Activated gamma-delta T cell (primary cell): Measurements from ENCODE around the gene CCND2.
A peak's percentile ranks its signal among the peaks of the same experiment; 100 is the strongest.
"Not testable (repeated sequence)": the region's sequence is repeated elsewhere in the genome, so short reads cannot be mapped to it uniquely, and the experiment has no call there.

Source experiments
- DNase-seq: peaks from one replicate; lab custom pipeline; 2025; lab: John Stamatoyannopoulos, UW
- total RNA-seq, 2 donors: gene quantifications; one replicate each; lab custom pipeline; 2026; lab: John Stamatoyannopoulos, UW

The CCND2 gene
- 386 to 475 reads per million in 2 donors for total RNA-seq

DNA sequence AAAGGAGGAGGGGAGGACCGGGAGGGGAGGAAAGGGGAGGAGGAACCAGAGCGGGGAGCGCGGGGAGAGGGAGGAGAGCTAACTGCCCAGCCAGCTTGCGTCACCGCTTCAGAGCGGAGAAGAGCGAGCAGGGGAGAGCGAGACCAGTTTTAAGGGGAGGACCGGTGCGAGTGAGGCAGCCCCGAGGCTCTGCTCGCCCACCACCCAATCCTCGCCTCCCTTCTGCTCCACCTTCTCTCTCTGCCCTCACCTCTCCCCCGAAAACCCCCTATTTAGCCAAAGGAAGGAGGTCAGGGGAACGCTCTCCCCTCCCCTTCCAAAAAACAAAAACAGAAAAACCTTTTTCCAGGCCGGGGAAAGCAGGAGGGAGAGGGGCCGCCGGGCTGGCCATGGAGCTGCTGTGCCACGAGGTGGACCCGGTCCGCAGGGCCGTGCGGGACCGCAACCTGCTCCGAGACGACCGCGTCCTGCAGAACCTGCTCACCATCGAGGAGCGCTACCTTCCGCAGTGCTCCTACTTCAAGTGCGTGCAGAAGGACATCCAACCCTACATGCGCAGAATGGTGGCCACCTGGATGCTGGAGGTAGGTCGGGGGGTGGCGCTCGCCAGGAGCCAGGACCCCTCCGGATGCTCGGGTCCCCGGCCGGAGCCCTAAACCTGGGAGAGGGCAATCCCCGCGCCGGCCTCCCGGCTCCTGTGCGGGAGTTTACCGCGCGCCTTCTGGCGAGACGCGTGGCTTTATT is at the start of gene CCND2:
CCND2 (plus strand) TSS at position 111 of the 744 bp plus-strand sequence; CDS start at position 390, 279 bp downstream.
- DNase-seq: peak; percentile 27

DNA sequence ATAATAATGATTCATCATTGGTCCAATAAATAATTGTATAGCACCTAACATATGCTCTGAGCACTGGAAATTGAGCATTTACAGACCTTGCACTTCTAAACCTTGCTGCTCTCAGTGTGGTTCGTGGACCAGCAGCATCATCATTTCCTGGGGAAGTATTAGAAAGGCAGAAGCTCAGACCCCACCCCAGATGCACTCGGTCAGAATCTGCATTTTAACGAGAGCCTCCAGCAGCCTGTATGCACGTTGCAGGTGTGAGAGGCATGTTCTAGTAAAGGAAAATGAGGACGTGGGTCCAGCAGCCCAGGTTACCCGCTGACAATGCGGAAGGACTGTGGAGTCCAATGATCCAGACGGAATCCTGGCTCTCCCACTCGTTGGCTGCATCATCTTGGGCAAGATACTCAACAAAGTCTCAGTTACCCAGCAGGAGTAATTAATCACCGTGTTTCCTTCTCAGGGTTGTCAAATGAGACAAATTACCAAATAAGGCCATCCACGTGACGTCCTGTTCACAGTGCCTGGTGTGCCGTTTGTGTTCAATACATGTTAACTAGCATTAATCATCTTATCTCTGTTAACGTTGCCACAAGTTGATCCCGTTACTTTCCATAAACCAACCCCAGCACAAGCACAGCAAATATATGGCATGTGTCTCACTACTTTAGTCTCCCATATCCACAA is 49.2 kb upstream of the CCND2 start:
- no peak for DNase-seq

- no peak for DNase-seq
Observed at GRCh38 chr12:4225571-4225970, 48.0 kb upstream of the CCND2 start.

- DNase-seq: no peak
Observed at GRCh38 chr12:4227046-4227445, 46.5 kb upstream of the CCND2 start.

DNA sequence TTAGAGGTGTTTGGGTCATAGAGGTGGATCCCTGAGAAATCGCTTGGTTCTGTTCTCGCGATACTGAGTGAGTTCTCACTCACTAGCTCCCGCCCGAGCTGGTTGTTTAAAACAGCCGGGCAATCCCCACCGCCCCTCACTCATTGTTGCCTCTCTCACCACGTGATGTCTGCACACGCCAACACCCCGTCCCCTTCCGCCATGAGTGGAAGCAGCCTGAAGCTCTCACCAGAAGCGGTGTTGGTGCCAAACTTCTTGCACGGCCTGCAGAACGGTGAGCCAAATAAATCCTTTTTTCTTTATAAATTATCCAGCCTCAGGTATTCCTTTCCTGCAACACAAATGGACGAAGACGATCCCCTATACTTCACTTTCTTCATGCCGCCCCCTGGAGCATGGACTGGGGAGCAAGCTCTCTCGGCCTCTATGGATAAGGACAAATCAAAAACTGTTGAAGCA is 45.4 kb upstream of the CCND2 start:
- DNase-seq: no peak

- no peak for DNase-seq
Observed at GRCh38 chr12:4230526-4230925, 43.0 kb upstream of the CCND2 start.

- no peak for DNase-seq
Observed at GRCh38 chr12:4238577-4238976, 35.0 kb upstream of the CCND2 start.

- DNase-seq: no peak
Observed at GRCh38 chr12:4239746-4240145, 33.8 kb upstream of the CCND2 start.

- no peak for DNase-seq
Observed at GRCh38 chr12:4240161-4240783, 33.3 kb upstream of the CCND2 start.

- no peak for DNase-seq
Observed at GRCh38 chr12:4240981-4241380, 32.6 kb upstream of the CCND2 start.

DNA sequence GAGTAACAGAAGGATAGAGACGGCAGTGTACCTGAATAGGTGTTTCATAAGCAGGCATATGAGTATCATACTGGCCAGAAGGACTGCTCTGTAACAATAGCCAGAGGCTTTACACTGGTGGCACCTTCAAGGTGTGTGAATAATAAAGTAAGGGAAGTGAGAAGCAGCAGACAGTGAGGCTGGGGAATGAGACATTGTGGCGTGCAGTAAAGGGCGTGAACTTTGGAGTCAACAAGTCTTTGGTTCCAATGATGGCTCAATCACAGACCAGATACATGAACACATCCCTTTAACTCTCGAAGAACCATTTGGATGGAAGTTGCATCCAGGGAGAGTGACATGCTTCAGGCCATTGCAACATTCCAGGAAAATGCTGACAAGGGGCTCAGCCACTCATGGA is 32.0 kb upstream of the CCND2 start:
- DNase-seq: no peak

DNA sequence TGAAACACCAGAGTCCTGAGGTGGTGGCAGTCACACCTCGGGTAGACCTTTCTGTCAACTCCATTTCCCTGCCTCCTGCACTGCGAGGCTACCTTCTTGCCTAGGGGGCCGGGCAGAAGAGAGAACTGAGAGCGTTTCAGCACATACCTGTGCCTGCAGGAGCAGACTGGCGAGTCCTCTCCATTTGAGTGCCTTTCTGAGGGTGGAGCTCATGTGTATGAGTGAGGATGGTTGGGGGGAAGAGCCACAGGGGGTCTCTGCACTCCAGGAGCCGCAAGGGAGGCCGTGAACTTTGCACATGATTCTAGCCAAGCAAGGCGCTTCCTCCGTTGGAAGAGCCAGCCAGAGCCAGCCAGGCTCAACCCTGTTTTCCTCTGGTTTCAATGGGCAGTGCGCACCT is 31.0 kb upstream of the CCND2 start:
- DNase-seq: no peak

GRCh38 chr12:4243091-4243490 is 30.5 kb upstream of the CCND2 start:
- DNase-seq: no peak

- not testable (repeated sequence) for DNase-seq
Observed at GRCh38 chr12:4243491-4244100, 30.0 kb upstream of the CCND2 start.

DNA sequence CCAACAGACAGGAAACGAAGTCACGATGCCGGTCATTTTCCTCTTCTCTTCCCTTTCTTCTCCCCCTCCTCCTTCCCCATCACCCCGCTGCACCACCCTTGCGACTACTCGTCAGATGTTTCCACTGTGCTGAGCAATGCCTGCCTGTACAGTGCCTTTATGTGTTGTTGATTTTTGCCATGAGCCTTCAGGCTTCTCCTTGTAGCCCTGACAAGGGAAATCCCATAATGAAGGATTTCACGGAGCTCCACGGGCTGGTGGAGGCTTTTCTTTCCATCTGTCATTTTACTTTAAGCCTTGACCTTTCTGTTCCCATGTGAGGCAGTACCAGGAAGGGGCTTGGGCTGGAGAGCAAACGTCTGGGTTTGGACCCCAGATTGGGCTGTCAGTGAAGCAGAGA is 28.7 kb upstream of the CCND2 start:
- DNase-seq: no peak

DNA sequence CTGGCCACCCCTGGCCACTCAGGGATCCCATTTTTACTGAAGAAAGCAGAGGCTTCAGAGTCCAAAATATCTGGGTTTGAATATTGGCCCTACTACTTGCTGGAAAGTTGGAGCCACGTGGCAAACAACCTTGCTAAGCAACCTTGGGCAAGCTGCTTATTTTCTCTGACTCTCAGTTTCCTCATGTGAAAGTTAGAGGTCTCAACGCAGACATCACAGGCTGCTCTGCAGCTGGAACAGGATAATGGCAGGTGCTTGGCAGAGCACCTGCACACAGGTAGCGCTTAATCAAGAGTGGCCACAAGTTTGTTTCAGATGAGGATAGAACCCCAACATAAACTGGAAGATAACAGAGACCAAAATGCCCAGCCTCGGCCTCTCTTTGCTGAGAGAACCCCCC is 28.1 kb upstream of the CCND2 start:
- DNase-seq: no peak

DNA sequence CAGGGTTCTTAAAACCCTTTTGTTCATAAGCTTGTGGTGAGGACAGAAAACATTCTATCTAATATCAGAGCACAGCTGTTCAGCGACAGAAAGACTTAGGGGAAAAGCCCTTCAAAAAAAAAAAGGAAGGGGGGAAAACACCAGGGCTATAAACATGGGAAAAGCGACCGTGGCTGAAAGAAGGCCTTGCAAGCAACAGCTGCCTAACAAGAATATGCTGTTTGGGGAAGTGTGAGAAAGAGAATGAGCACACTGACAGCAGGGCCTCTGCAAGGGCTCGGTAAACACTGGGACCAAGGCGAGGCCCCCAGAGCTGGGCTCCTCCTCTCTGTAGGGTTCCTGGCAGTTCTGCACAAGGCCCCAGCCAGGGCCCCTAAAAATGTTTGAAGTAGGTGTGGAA is 27.4 kb upstream of the CCND2 start:
- DNase-seq: no peak

DNA sequence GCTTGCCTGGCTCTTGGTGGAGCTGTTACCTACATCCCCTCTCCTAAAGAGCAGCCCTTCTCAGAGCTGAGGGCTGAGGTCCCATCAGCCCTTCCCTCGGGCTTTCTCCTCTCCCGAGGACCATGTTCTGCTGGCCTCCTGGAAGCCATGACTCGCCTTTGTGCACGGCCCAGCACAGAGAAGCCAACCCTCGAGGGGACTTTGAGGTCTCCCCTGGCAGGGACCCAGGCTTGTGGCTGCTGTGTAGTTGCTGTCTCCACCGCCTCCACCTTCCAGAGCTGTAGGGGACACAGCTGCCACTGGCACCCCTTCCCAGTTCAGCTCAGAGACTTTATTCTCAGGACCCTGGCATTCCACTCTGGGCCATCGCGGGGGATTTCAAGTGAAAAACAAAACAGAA is 22.9 kb upstream of the CCND2 start:
- DNase-seq: no peak

DNA sequence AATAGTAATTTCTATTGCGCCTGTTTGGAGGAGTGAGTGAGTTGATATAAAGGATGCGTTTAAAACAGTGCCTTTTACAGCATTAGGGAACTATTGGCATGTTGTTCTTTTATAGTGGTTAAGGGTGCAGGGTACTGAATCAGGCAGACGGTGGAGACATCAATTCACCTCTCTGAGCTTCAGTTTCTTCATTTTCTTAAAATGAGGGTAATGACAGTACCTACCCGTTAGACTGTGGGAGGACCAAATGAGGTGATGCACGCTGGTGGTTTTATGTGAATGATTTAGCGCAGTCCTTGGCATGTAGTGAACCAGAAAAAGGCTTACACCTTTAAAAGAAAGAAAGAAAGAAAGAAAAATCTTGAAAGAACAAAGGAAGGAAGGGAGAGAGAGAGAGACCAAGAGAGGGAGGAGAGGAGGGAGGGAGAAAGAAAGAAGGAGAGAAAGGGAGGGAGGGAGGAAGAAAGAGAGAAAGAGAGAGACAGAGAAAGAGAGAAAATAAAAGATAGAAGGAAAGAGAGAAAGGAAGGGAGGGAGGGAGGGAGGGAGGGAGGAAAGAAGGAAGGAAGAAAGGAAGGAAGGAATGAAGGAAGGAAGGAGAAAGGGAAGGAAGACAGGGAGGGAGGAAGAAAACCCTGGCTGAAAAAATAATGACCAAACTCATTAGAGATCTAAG is 22.2 kb upstream of the CCND2 start:
- DNase-seq: no peak

- DNase-seq: no peak
Observed at GRCh38 chr12:4251967-4252366, 21.6 kb upstream of the CCND2 start.

DNA sequence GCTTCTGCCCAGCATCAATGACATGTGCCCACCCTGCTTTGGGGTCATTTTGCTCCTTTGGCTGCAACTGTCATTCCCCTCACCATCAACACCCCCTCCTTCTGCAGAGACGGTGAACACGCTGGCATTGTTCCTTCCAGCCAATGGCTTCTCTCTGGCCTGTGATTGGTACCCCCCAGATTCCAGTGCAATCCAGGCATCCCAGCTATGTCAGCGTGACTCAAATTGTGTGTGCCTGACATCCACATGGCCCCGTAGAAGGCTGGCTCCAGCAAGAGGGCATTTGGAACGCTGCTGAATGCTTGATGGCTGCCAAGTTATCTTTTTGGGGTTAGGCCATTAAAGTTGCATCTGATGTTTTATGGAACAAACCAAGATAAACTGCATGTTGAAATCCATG is 21.0 kb upstream of the CCND2 start:
- no peak for DNase-seq
